Measurements from ENCODE around the gene URAD. TPM values are rescaled to one million over a fixed set of nuclear protein-coding genes. Genes with fewer than 3 reads are reported as not detected.

The URAD gene
- total and polyA plus RNA-seq, 9 donors = 0.53 to 1.5 TPM; not detected in 7

GRCh38 chr13:27978301-27978968 is 10.1 kb downstream of the URAD start:
- Histone ChIP-seq H3K9me3 (replicated peaks; ENCODE audit: control insufficient read depth, low read depth, low read length) (no peaks in the 10 kb centered on the region), H3K36me3 (ENCODE audit: control insufficient read depth, insufficient read depth, low read length) (no peaks in the 10 kb centered on the region), H3K4me3 (ENCODE audit: low read length) (no peak overlapping the region), H3K4me1 (ENCODE audit: control insufficient read depth, insufficient read depth, low read length) (no peaks in the 10 kb centered on the region), H3K27ac (ENCODE audit: low read length) (no peak overlapping the region), H3K27me3 (ENCODE audit: control insufficient read depth, insufficient read depth, low read length) (peaks cover 99% of the 10 kb centered on the region)
- under 1% methylated on average over 49 of the region's 65 CpGs for WGBS (ENCODE audit: insufficient coverage)
- no peak for DNase-seq

- Histone ChIP-seq H3K9me3 (replicated peaks; ENCODE audit: control insufficient read depth, low read depth, low read length) (no peaks in the 10 kb centered on the region), H3K4me3 (ENCODE audit: low read length) (no peak overlapping the region), H3K4me1 (ENCODE audit: control insufficient read depth, insufficient read depth, low read length) (no peaks in the 10 kb centered on the region), H3K27me3 (ENCODE audit: control insufficient read depth, insufficient read depth, low read length) (peaks cover 98% of the 10 kb centered on the region), H3K36me3 (ENCODE audit: control insufficient read depth, insufficient read depth, low read length) (no peaks in the 10 kb centered on the region), H3K27ac (ENCODE audit: low read length) (no peak overlapping the region)
- no peak for DNase-seq
- under 1% methylated on average over 80 of the region's 80 CpGs for WGBS (ENCODE audit: insufficient coverage)
Observed at GRCh38 chr13:27977476-27978300, 10.8 kb downstream of the URAD start.

DNA sequence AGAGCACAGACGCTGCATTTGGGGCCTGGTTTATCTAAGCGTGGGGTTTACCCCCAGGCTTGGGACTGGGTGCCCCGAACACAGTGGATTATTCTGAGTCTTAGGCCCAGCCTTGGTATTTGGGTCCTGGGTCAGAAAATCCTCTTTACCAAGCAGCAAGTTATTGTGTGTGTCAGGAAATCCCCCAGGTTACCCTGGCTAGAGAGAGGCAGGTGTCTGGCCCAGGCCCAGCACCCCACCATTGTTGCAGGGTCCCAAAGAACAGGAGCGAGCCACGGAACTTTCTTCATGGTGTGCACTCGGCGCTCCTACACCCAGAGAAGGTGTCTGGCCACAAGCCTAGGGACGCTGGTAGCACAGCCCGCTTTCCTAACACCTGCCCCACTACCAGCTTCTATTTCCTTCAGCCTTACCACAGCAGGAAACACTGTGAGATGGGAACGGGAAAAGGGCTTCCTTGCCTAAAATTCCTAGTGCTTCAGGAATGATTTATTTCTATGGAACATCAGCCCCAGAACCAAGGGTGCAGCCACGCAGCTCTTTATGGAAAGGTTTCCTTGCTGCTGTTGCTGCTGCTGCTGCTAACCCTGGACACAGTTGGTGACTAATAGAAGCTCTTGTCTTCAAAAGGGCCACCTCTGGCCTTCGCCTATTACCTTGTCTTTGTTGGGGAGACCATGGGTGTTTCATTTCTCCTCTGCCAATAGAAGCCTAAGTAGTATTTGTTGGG is 12.0 kb downstream of the URAD start:
- H3K4me1 ChIP-seq (ENCODE audit: control insufficient read depth, insufficient read depth, low read length) = no peaks in the 10 kb centered on the region
- WGBS (ENCODE audit: insufficient coverage) = no CpG with 5 or more reads among the region's 12 CpGs
- DNase-seq = no peak
- peaks cover 98% of the 10 kb centered on the region for H3K27me3 ChIP-seq (ENCODE audit: control insufficient read depth, insufficient read depth, low read length)
- no peaks in the 10 kb centered on the region for H3K36me3 ChIP-seq (ENCODE audit: control insufficient read depth, insufficient read depth, low read length)
- H3K9me3 ChIP-seq (replicated peaks; ENCODE audit: control insufficient read depth, low read depth, low read length) = no peaks in the 10 kb centered on the region
- H3K27ac ChIP-seq (ENCODE audit: low read length) = no peak overlapping the region
- no peak overlapping the region for H3K4me3 ChIP-seq (ENCODE audit: low read length)

DNA sequence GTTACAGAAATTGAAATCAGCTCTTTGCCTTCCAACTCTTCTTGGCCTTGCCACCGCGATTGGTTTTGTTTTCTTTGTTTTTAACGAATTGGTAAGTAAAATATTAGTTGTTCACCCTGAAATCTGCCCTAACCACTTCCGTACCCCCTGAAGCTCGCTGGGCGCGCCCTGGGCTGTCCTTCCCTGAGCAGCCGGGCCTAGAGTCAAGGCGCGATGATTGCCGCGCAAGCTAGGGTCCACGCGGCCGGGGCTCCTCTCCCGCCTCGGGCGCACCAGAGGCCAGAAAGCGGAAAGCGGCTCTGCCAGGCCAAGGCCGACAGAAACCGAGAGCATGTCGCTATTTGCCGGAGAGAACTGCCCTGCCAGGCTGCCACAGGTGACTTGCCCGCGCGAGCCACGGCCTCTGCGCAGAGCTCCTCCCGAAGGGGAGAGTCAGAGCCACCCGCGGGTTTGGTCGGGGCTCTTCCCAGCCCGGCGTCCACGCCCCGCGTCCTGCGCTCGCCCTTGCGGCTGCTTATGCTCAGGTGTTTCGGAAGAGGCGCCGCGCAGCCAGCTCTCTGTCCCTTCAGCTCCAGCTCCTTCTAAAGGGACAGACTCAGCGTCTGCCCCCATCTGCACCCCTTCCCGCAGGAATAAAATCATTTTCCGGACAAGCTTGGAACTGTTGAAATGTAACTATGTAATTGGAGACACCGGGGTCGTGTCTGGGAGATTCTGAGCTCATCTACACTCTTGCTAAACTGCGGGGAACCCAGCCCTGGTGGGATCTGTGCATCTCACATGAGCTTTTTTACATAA is 12.7 kb downstream of the URAD start:
- no peak overlapping the region for H3K4me3 ChIP-seq (ENCODE audit: low read length)
- no peak for DNase-seq
- 1% methylated on average over 40 of the region's 51 CpGs for WGBS (ENCODE audit: insufficient coverage)
- no peaks in the 10 kb centered on the region for H3K9me3 ChIP-seq (replicated peaks; ENCODE audit: control insufficient read depth, low read depth, low read length)
- peaks cover 98% of the 10 kb centered on the region for H3K27me3 ChIP-seq (ENCODE audit: control insufficient read depth, insufficient read depth, low read length)
- H3K36me3 ChIP-seq (ENCODE audit: control insufficient read depth, insufficient read depth, low read length) = no peaks in the 10 kb centered on the region
- no peak overlapping the region for H3K27ac ChIP-seq (ENCODE audit: low read length)
- H3K4me1 ChIP-seq (ENCODE audit: control insufficient read depth, insufficient read depth, low read length) = no peaks in the 10 kb centered on the region

DNA sequence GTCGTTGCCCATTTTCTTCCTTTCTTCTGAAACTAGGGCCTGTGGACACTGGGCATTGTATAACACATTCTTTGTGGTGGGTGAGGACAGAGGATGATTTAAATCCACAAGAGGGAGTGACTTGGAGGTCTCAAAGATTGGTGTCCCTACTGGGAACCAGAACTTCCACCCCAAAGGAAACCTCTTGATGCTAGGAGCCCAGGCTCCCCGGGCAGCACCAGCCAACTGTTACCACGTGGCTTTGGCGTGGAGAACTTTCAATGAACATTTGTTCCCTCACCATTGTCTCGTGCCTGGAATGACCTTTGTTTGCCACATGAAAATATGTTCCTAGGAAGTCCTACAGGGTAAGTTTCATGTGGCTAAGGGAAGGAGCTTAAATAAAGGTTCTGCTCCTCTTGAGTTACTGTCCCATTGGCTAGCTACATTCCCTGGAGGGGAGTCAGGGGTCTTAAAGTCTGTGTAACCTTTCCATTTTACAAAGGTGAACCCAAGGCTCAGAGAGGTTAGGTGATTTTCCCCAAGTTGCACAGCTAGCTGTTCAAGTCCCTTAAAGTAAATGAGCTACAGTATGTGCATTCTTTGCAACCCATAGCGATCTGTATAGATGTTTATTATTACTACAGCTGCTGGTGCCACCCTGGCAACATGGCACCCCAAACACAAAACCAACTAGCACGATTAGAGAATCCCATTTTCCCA is 14.4 kb downstream of the URAD start:
- 33% methylated on average over 1 of the region's 7 CpGs for WGBS (ENCODE audit: insufficient coverage)
- no peak overlapping the region for H3K27ac ChIP-seq (ENCODE audit: low read length)
- DNase-seq = no peak
- H3K9me3 ChIP-seq (replicated peaks; ENCODE audit: control insufficient read depth, low read depth, low read length) = no peaks in the 10 kb centered on the region
- no peaks in the 10 kb centered on the region for H3K4me1 ChIP-seq (ENCODE audit: control insufficient read depth, insufficient read depth, low read length)
- H3K4me3 ChIP-seq (ENCODE audit: low read length) = no peak overlapping the region
- no peaks in the 10 kb centered on the region for H3K36me3 ChIP-seq (ENCODE audit: control insufficient read depth, insufficient read depth, low read length)
- H3K27me3 ChIP-seq (ENCODE audit: control insufficient read depth, insufficient read depth, low read length) = peaks cover 98% of the 10 kb centered on the region

- H3K27ac ChIP-seq (ENCODE audit: low read length) = no peak overlapping the region
- H3K4me3 ChIP-seq (ENCODE audit: low read length) = no peak overlapping the region
- no peaks in the 10 kb centered on the region for H3K4me1 ChIP-seq (ENCODE audit: control insufficient read depth, insufficient read depth, low read length)
- H3K36me3 ChIP-seq (ENCODE audit: control insufficient read depth, insufficient read depth, low read length) = no peaks in the 10 kb centered on the region
- DNase-seq = no peak
- peaks cover 98% of the 10 kb centered on the region for H3K27me3 ChIP-seq (ENCODE audit: control insufficient read depth, insufficient read depth, low read length)
- no peaks in the 10 kb centered on the region for H3K9me3 ChIP-seq (replicated peaks; ENCODE audit: control insufficient read depth, low read depth, low read length)
- 28% methylated on average over 3 of the region's 5 CpGs for WGBS (ENCODE audit: insufficient coverage)
Observed at GRCh38 chr13:27973291-27973690, 15.2 kb downstream of the URAD start.

DNA sequence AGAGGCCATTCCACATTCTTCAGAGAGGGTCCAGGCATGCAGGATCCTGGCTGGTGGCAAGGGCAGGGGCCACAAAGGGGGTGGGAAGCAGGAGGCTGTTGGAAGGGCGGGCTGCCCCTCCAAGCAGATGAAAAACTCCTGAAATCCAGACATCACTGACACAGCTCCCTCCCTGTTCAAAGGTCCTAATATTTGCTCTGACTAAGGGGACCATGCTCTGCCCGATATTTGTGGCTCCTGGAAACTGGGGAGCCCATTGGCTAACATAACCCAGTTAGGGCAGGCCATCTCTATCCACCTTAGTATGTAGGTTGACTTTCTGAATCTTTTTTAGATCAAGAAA is 16.0 kb downstream of the URAD start:
- Histone ChIP-seq H3K4me1 (ENCODE audit: control insufficient read depth, insufficient read depth, low read length) (no peaks in the 10 kb centered on the region), H3K4me3 (ENCODE audit: low read length) (no peak overlapping the region), H3K9me3 (replicated peaks; ENCODE audit: control insufficient read depth, low read depth, low read length) (no peaks in the 10 kb centered on the region), H3K36me3 (ENCODE audit: control insufficient read depth, insufficient read depth, low read length) (no peaks in the 10 kb centered on the region), H3K27me3 (ENCODE audit: control insufficient read depth, insufficient read depth, low read length) (peaks cover 99% of the 10 kb centered on the region), H3K27ac (ENCODE audit: low read length) (no peak overlapping the region)
- no peak for DNase-seq
- WGBS (ENCODE audit: insufficient coverage) = no CpG with 5 or more reads among the region's 2 CpGs

GRCh38 chr13:27971776-27972477 is 16.6 kb downstream of the URAD start:
- Histone ChIP-seq H3K27me3 (ENCODE audit: control insufficient read depth, insufficient read depth, low read length) (peaks cover 99% of the 10 kb centered on the region), H3K9me3 (replicated peaks; ENCODE audit: control insufficient read depth, low read depth, low read length) (no peaks in the 10 kb centered on the region), H3K4me1 (ENCODE audit: control insufficient read depth, insufficient read depth, low read length) (no peaks in the 10 kb centered on the region), H3K4me3 (ENCODE audit: low read length) (no peak overlapping the region), H3K36me3 (ENCODE audit: control insufficient read depth, insufficient read depth, low read length) (no peaks in the 10 kb centered on the region), H3K27ac (ENCODE audit: low read length) (no peak overlapping the region)
- no peak for DNase-seq
- WGBS (ENCODE audit: insufficient coverage) = 34% methylated on average over 6 of the region's 7 CpGs

GRCh38 chr13:27971236-27971645 is 17.3 kb downstream of the URAD start:
- no peak overlapping the region for H3K27ac ChIP-seq (ENCODE audit: low read length)
- peaks cover 99% of the 10 kb centered on the region for H3K27me3 ChIP-seq (ENCODE audit: control insufficient read depth, insufficient read depth, low read length)
- no peaks in the 10 kb centered on the region for H3K36me3 ChIP-seq (ENCODE audit: control insufficient read depth, insufficient read depth, low read length)
- H3K9me3 ChIP-seq (replicated peaks; ENCODE audit: control insufficient read depth, low read depth, low read length) = no peaks in the 10 kb centered on the region
- no peak for DNase-seq
- no peak overlapping the region for H3K4me3 ChIP-seq (ENCODE audit: low read length)
- 13% methylated on average over 12 of the region's 13 CpGs for WGBS (ENCODE audit: insufficient coverage)
- H3K4me1 ChIP-seq (ENCODE audit: control insufficient read depth, insufficient read depth, low read length) = no peaks in the 10 kb centered on the region
